Activated T-cell treated with anti-CD3 and anti-CD28 coated beads, Interleukin-2, amount 50 U/mL, for 72 hours (primary cell): ENCODE data around the gene ORM2. TPM values are rescaled to one million over a fixed set of nuclear protein-coding genes. Genes with fewer than 3 reads are reported as not detected.
A peak's percentile ranks its signal among the peaks of the same experiment; 100 is the strongest.

Experiments
- ATAC-seq, 2 donors: fragments of 150-1000 bp; cut with Tn5 transposase; replicated peaks in 1 of 2; 2 replicates each; pipeline ENCODE4 v1.10.0; 2021; ENCODE audit warnings: moderate library complexity in 2 of 2, mild to moderate bottlenecking in 1 of 2
- DNase-seq, 2 donors: peaks; one replicate each; pipeline ENCODE4 v3.0.0; 2021 to 2022; ENCODE audit warnings: mixed read lengths in 1 of 2
- H3K27ac Mint-ChIP-seq: one replicate; pipeline ENCODE4 v1.8.0; 2022; ENCODE audit warnings: mild to moderate bottlenecking, moderate library complexity, mixed read lengths
- H3K27me3 Mint-ChIP-seq: one replicate; pipeline ENCODE4 v1.8.0; 2022; ENCODE audit warnings: low read depth, mixed read lengths
- H3K36me3 Mint-ChIP-seq, 2 donors: one replicate each; pipeline ENCODE4 v1.8.0; 2022; ENCODE audit warnings: mixed read lengths in 2 of 2, mild to moderate bottlenecking in 1 of 2; ENCODE audit not compliant: insufficient read depth in 2 of 2
- H3K4me1 Mint-ChIP-seq: one replicate; pipeline ENCODE4 v1.8.0; 2022; ENCODE audit warnings: low read depth, mixed read lengths
- H3K4me3 Mint-ChIP-seq, 2 donors: one replicate each; pipeline ENCODE4 v1.8.0; 2022; ENCODE audit warnings: mild to moderate bottlenecking in 2 of 2, mixed read lengths in 2 of 2, moderate library complexity in 2 of 2
- H3K9me3 Mint-ChIP-seq, 2 donors: one replicate each; pipeline ENCODE4 v1.8.0; 2022; ENCODE audit warnings: mixed read lengths in 2 of 2
- total RNA-seq, 2 donors: library from RNA; stranded (reverse); gene quantifications; one replicate each; pipeline ENCODE4 v1.2.3, GENCODE V29; 2022

The ORM2 gene
- total RNA-seq, 2 donors from 2014 or later, result not detected

- Mint-ChIP-seq H3K36me3 (no peaks in the 10 kb centered on the region), H3K27me3 (no peaks in the 10 kb centered on the region), H3K9me3 (no peaks in the 10 kb centered on the region), H3K4me3 (no peak overlapping the region), H3K4me1 (peaks cover 7% of the 10 kb centered on the region), H3K27ac (no peak overlapping the region)
- ATAC-seq (no peak), DNase-seq (no peak)
Measured at GRCh38 chr9:114301798-114302565, 27.7 kb upstream of the ORM2 start.

- Mint-ChIP-seq H3K27me3 (no peaks in the 10 kb centered on the region), H3K27ac (no peak overlapping the region), H3K4me1 (peaks cover 7% of the 10 kb centered on the region), H3K9me3 (no peaks in the 10 kb centered on the region), H3K4me3 (no peak overlapping the region), H3K36me3 (no peaks in the 10 kb centered on the region)
- ATAC-seq (no peak), DNase-seq (no peak)
Measured at GRCh38 chr9:114302727-114303126, 26.9 kb upstream of the ORM2 start.

- H3K9me3 Mint-ChIP-seq, result no peaks in the 10 kb centered on the region
- H3K4me1 Mint-ChIP-seq, result peaks cover 7% of the 10 kb centered on the region
- H3K27ac Mint-ChIP-seq, result no peak overlapping the region
- ATAC-seq, result no peak
- DNase-seq, result no peak
- H3K27me3 Mint-ChIP-seq, result no peaks in the 10 kb centered on the region
- no peak overlapping the region for H3K4me3 Mint-ChIP-seq
- no peaks in the 10 kb centered on the region for H3K36me3 Mint-ChIP-seq
Measured at GRCh38 chr9:114303571-114303970, 26.1 kb upstream of the ORM2 start.

DNA sequence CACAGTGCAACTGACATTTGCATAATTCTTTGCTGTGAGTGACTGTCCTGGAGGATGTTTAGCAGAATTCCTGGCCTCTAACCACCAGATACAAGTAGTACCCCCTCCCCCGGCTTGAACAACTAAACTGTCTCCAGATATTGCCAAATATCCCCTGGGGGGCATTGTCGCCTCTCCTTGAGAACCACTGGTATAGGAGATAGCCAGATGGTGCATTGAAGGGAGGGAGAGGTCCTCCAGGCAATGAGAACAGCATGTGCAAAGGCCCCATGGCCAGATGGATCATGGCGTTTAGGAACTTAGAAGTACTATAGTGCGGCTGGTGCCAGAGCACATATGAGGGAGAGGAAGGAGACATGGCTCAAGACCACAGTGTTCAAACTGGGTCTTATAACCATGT lies 25.7 kb upstream of the ORM2 start:
- H3K36me3 Mint-ChIP-seq, result no peaks in the 10 kb centered on the region
- DNase-seq (no peak), ATAC-seq (no peak)
- peaks cover 7% of the 10 kb centered on the region for H3K4me1 Mint-ChIP-seq
- no peak overlapping the region for H3K4me3 Mint-ChIP-seq
- no peaks in the 10 kb centered on the region for H3K27me3 Mint-ChIP-seq
- H3K27ac Mint-ChIP-seq, result no peak overlapping the region
- no peaks in the 10 kb centered on the region for H3K9me3 Mint-ChIP-seq

GRCh38 chr9:114304416-114305188 lies 25.1 kb upstream of the ORM2 start:
- Mint-ChIP-seq H3K27ac (no peak overlapping the region), H3K4me3 (no peak overlapping the region), H3K27me3 (no peaks in the 10 kb centered on the region), H3K9me3 (no peaks in the 10 kb centered on the region), H3K36me3 (no peaks in the 10 kb centered on the region), H3K4me1 (peaks cover 7% of the 10 kb centered on the region)
- DNase-seq (no peak), ATAC-seq (no peak)

DNA sequence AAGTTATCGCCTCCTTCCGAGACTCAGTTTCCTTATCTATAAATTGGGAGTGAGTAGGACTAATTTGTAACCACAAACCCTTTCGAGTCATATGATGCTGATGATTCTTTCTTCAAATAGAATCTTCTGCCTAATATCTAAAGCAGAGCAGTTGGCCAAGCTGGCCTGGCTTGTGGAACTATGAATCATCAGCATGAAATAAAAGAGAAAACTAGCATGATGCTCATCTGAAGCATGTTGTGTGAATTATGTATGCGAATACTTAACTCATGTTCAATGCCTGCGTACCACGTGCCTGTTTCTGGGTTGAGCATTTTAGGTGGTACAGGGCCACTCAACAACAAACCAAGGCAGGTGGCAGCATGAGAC lies 21.8 kb upstream of the ORM2 start:
- ATAC-seq (no peak), DNase-seq (no peak)
- peak overlapping the region; percentile 75 for H3K27ac Mint-ChIP-seq

GRCh38 chr9:114308361-114308950 lies 21.2 kb upstream of the ORM2 start:
- no peaks in the 10 kb centered on the region for H3K36me3 Mint-ChIP-seq
- H3K9me3 Mint-ChIP-seq, result no peaks in the 10 kb centered on the region
- peaks cover 7% of the 10 kb centered on the region for H3K4me1 Mint-ChIP-seq
- no peak overlapping the region for H3K4me3 Mint-ChIP-seq
- no peak for DNase-seq
- no peak overlapping the region for H3K27ac Mint-ChIP-seq
- no peak for ATAC-seq
- no peaks in the 10 kb centered on the region for H3K27me3 Mint-ChIP-seq

More for the DNA sequence above, 21.8 kb upstream of the ORM2 start:
- Mint-ChIP-seq H3K9me3 (no peaks in the 10 kb centered on the region), H3K4me3 (no peak overlapping the region), H3K36me3 (no peaks in the 10 kb centered on the region), H3K4me1 (peaks cover 7% of the 10 kb centered on the region), H3K27me3 (no peaks in the 10 kb centered on the region)

DNA sequence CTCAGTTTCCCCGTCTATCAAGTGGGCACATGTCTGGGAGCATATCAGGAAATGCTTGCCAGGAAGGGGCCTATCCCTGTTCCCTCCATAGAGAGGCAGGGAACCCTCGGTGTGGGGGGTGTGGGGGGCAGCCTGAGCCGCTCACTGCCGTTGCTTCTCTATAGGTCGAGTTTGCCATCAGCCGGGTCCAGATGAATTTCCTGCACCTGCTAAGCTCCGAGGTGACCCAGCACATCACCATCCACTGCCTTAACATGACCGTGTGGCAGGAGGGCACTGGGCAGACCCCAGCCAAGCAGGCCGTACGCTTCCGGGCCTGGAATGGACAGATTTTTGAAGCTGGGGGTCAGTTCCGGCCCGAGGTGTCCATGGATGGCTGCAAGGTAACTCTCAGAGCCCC lies 20.6 kb upstream of the ORM2 start:
- DNase-seq (no peak), ATAC-seq (no peak)
- Mint-ChIP-seq H3K36me3 (no peaks in the 10 kb centered on the region), H3K27ac (no peak overlapping the region), H3K4me1 (peaks cover 7% of the 10 kb centered on the region), H3K9me3 (no peaks in the 10 kb centered on the region), H3K27me3 (no peaks in the 10 kb centered on the region), H3K4me3 (no peak overlapping the region)

DNA sequence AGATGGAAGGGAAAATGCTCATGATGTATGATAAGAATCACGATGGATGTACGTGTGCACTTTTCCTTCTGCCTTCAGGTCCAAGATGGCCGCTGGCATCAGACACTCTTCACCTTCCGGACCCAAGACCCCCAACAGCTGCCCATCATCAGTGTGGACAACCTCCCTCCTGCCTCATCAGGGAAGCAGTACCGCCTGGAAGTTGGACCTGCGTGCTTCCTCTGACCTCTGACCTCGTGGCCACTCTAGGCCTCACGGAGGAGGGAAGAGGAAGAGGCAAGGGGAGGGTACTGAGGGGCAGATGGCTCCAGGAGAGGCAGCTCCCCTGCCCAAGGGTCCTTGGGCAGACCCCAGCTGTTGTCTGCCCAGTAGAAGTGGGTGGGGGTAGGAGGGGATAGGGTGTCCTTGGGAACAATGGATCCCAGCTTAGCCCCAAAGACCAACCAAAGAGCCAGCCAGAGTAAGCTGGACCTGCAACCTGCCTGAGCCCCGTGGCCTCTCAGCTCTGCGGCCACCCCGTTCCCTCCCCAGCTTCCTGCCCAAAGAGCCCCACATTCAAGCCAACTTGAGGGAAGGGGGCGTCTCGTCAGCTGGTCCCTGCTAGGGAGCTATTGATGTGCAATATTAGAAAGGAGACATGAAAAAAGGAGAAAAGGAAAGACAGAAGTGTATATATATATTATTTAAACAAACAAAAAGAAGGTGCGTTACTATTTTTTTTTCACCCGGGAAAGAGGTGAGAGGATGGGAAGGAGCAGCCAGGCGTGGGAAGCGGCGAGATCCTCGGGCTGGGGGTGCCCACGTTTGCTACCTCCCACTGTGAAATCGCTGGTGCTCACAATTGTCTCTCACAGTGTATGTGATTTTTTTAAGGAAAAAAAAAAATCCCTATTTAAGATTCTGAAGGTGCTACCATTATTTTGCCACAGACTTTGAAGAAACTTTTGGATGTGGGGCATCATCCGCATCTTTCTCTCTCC lies 18.9 kb upstream of the ORM2 start:
- no peaks in the 10 kb centered on the region for H3K36me3 Mint-ChIP-seq
- no peak overlapping the region for H3K4me3 Mint-ChIP-seq
- H3K27me3 Mint-ChIP-seq, result no peaks in the 10 kb centered on the region
- DNase-seq (no peak), ATAC-seq (no peak)
- H3K27ac Mint-ChIP-seq, result no peak overlapping the region
- no peaks in the 10 kb centered on the region for H3K9me3 Mint-ChIP-seq
- H3K4me1 Mint-ChIP-seq, result peaks cover 4% of the 10 kb centered on the region

DNA sequence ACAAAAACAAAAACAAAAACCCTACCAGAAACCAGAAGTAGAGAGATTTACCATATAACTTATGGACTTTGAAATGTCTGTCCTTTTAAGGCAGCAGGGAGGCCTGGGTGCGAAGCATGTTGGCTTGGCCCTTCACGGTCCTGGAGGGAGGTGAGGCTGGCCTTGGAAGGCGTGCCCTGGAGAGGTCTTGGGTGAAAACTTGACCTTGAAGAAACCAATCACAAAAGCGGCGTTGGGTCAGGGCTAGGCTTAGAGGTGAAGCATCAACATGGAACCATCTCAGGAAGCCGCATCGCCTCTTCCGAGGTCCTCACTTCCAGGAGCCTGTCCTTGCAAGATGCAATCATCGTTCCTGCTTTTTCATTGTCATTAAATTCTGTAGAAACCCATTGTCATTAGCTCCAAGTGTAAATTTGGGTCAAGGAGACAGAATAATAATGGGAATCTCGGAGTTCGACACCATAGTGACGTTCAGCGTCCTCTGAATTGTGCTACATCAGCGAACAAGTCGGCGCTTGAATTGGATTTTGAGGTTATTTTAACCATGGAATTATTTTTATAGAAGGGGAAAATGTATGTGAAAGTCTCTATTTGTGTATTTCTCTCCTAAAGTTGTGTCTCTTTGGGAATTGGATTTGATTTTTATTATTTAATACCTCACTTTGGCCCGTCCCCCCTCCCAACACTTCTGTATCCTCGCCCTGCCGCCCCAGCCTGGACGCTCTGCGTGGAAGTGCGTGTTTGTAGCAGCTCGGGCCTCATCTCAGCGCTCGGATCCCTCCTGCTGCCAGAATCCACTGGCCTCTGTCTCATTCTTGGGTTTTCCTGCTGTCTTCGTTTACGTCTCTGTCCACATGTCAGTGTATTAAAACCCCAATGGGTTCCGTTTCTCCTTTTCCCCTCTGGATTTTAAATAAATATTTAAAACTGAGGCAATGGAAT lies 17.8 kb upstream of the ORM2 start:
- H3K27me3 Mint-ChIP-seq, result no peaks in the 10 kb centered on the region
- no peak overlapping the region for H3K4me3 Mint-ChIP-seq
- H3K9me3 Mint-ChIP-seq, result no peaks in the 10 kb centered on the region
- H3K27ac Mint-ChIP-seq, result no peak overlapping the region
- DNase-seq (no peak), ATAC-seq (no peak)
- no peaks in the 10 kb centered on the region for H3K4me1 Mint-ChIP-seq
- no peaks in the 10 kb centered on the region for H3K36me3 Mint-ChIP-seq

GRCh38 chr9:114312513-114312875 lies 17.2 kb upstream of the ORM2 start:
- no peak overlapping the region for H3K27ac Mint-ChIP-seq
- no peaks in the 10 kb centered on the region for H3K27me3 Mint-ChIP-seq
- H3K36me3 Mint-ChIP-seq, result no peaks in the 10 kb centered on the region
- H3K4me3 Mint-ChIP-seq, result no peak overlapping the region
- DNase-seq, result no peak
- H3K4me1 Mint-ChIP-seq, result peaks cover under 1% of the 10 kb centered on the region
- ATAC-seq, result no peak
- no peaks in the 10 kb centered on the region for H3K9me3 Mint-ChIP-seq

DNA sequence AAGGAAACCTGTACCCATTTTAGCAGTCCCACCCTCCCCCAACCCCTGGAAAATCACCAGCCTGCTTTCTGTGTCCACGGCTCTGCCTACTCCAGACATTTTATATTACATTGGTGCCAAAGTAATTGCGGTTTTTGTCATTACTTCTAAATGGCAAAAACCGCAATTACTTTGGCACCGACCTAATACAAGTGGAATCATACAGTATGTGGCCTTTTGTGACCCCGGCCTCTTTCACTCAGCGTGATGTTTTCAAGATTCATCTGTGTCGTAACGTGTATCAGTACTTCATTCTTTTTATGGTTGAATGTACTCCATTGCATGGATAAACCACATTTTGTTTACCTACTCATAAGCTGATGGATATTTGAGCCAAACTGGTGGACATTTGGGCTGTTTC lies 16.5 kb upstream of the ORM2 start:
- Mint-ChIP-seq H3K4me3 (no peak overlapping the region), H3K27me3 (no peaks in the 10 kb centered on the region)

More for the DNA sequence above, 16.5 kb upstream of the ORM2 start:
- H3K27ac Mint-ChIP-seq, result no peak overlapping the region
- H3K36me3 Mint-ChIP-seq, result no peaks in the 10 kb centered on the region
- peaks cover 8% of the 10 kb centered on the region for H3K4me1 Mint-ChIP-seq
- DNase-seq (no peak), ATAC-seq (no peak)
- H3K9me3 Mint-ChIP-seq, result no peaks in the 10 kb centered on the region
